GM23338 (cell line): ENCODE results near the gene DPH7. TPM values are rescaled to one million over a fixed set of nuclear protein-coding genes. Genes with fewer than 3 reads are reported as not detected.

ENCODE experiments used
- ATAC-seq: fragments of 200-7000 bp; cut with Tn5 transposase; 3 replicates; pipeline ENCODE4 v1.9.1; 2020
- DNase-seq: peaks from one replicate; pipeline ENCODE4 v3.0.0-alpha.2; 2015; ENCODE audit warnings: low spot score
- H2AFZ ChIP-seq: fragments of 200-600 bp; sonication (generic); 2 replicates; pipeline ENCODE4 v1.8.0; 2016; ENCODE audit warnings: antibody characterized with exemption, mild to moderate bottlenecking, moderate library complexity
- H3F3A ChIP-seq: fragments of 200-600 bp; sonication (generic); replicated peaks from 2 replicates; pipeline ENCODE4 v1.8.0; 2017; ENCODE audit warnings: antibody characterized with exemption, mixed run types, low read depth
- H3K27ac ChIP-seq: fragments of 200-600 bp; sonication (generic); 2 replicates; pipeline ENCODE4 v1.6.1; 2016; ENCODE audit warnings: low read depth
- H3K27me3 ChIP-seq: fragments of 200-600 bp; sonication (generic); 2 replicates; pipeline ENCODE4 v1.8.0; 2016; ENCODE audit warnings: mild to moderate bottlenecking, mixed run types, moderate library complexity; ENCODE audit not compliant: insufficient read depth
- H3K36me3 ChIP-seq: fragments of 200-600 bp; sonication (generic); 2 replicates; pipeline ENCODE4 v1.8.0; 2016; ENCODE audit warnings: mild to moderate bottlenecking; ENCODE audit not compliant: insufficient read depth
- H3K4me1 ChIP-seq: fragments of 200-600 bp; sonication (generic); 2 replicates; pipeline ENCODE4 v1.8.0; 2016; ENCODE audit warnings: mild to moderate bottlenecking, moderate library complexity; ENCODE audit not compliant: insufficient read depth
- H3K4me2 ChIP-seq: fragments of 200-600 bp; sonication (generic); 2 replicates; pipeline ENCODE4 v1.7.1; 2017; ENCODE audit warnings: mixed run types
- H3K4me3 ChIP-seq: fragments of 200-600 bp; sonication (generic); 2 replicates; pipeline ENCODE4 v1.6.1; 2016; ENCODE audit warnings: mixed run types
- H3K79me2 ChIP-seq: fragments of 200-600 bp; sonication (generic); replicated peaks from 2 replicates; pipeline ENCODE4 v1.8.0; 2017; ENCODE audit warnings: mild to moderate bottlenecking; ENCODE audit not compliant: insufficient read depth
- H3K9me2 ChIP-seq: fragments of 200-600 bp; sonication (generic); 2 replicates; pipeline ENCODE4 v1.8.0; 2017; ENCODE audit not compliant: insufficient read depth
- H4K20me1 ChIP-seq: fragments of 200-600 bp; sonication (generic); replicated peaks from 2 replicates; pipeline ENCODE4 v1.8.0; 2017; ENCODE audit warnings: mild to moderate bottlenecking; ENCODE audit not compliant: insufficient read depth
- H3K27ac Mint-ChIP-seq: 2 replicates; pipeline ENCODE4 v1.8.0; 2020; ENCODE audit warnings: inconsistent platforms, mild to moderate bottlenecking, moderate library complexity, mixed read lengths
- H3K27me3 Mint-ChIP-seq: 3 replicates; pipeline ENCODE4 v1.8.0; 2022; ENCODE audit warnings: low read depth, mild to moderate bottlenecking, moderate library complexity, mixed read lengths, inconsistent platforms; ENCODE audit not compliant: insufficient read depth, poor library complexity
- H3K36me3 Mint-ChIP-seq: 3 replicates; pipeline ENCODE4 v1.8.0; 2021; ENCODE audit warnings: low read depth, mild to moderate bottlenecking, inconsistent platforms, moderate library complexity, mixed read lengths
- H3K4me1 Mint-ChIP-seq: 3 replicates; pipeline ENCODE4 v1.8.0; 2020; ENCODE audit warnings: mild to moderate bottlenecking, inconsistent platforms, mixed read lengths
- H3K4me3 Mint-ChIP-seq: 3 replicates; pipeline ENCODE4 v1.8.0; 2021; ENCODE audit warnings: moderate library complexity, mild to moderate bottlenecking, inconsistent platforms, mixed read lengths
- H3K9me3 Mint-ChIP-seq: 3 replicates; pipeline ENCODE4 v1.8.0; 2020; ENCODE audit warnings: moderate library complexity, mild to moderate bottlenecking, inconsistent platforms, mixed read lengths
- CREB1 ChIP-seq: fragments of 250-450 bp; sonication (Bioruptor Pico); IDR thresholded peaks from 2 replicates; pipeline ENCODE4 v1.5.0; 2020; ENCODE audit warnings: low read depth, mild to moderate bottlenecking, moderate library complexity
- EZH2 ChIP-seq: fragments of 200-600 bp; sonication (generic); IDR thresholded peaks from one replicate; pipeline ENCODE4 v1.8.0; 2017; ENCODE audit warnings: antibody characterized with exemption, mild to moderate bottlenecking, low read depth; ENCODE audit not compliant: unreplicated experiment
- EZH2phosphoT487 ChIP-seq: fragments of 200-600 bp; sonication (generic); IDR thresholded peaks from one replicate; pipeline ENCODE4 v1.8.1; 2018; ENCODE audit warnings: antibody characterized with exemption; ENCODE audit not compliant: unreplicated experiment
- JUNB ChIP-seq: IDR thresholded peaks from one replicate; pipeline ENCODE4 v1.6.1; 2016; ENCODE audit warnings: antibody characterized with exemption; ENCODE audit not compliant: unreplicated experiment
- NANOG ChIP-seq: IDR thresholded peaks from 2 replicates; pipeline ENCODE4 v1.6.1; 2016; ENCODE audit warnings: antibody characterized with exemption, borderline replicate concordance
- POLR2AphosphoS5 ChIP-seq: IDR thresholded peaks from 2 replicates; pipeline ENCODE4 v1.6.1; 2016; ENCODE audit warnings: antibody characterized with exemption, low read depth
- STAT1 ChIP-seq: IDR thresholded peaks from one replicate; pipeline ENCODE4 v1.6.1; 2016; ENCODE audit warnings: antibody characterized with exemption; ENCODE audit not compliant: unreplicated experiment
- ZNF114 ChIP-seq: fragments of 250-450 bp; sonication (Bioruptor Pico); IDR thresholded peaks from 2 replicates; pipeline ENCODE4 v1.5.0; 2020; ENCODE audit warnings: mild to moderate bottlenecking, moderate library complexity
- ZNF331 ChIP-seq: fragments of 250-450 bp; sonication (Bioruptor Pico); IDR thresholded peaks from 2 replicates; pipeline ENCODE4 v1.5.0; 2020; ENCODE audit warnings: low read depth, mild to moderate bottlenecking, moderate library complexity
- polyA plus RNA-seq: library from polyadenylated mRNA; unstranded; fragments of >200 nt; fragmentation: Nextera tagmentation; extraction: Ambion mirVana; gene quantifications from 2 replicates; pipeline ENCODE4 v1.2.1, GENCODE V29; 2016
- total RNA-seq: library from RNA; depleted of rRNA; stranded (reverse); fragments of >200 nt; shearing (Covaris generic); gene quantifications from 2 replicates; pipeline ENCODE4 v1.2.3, GENCODE V29; 2014
- TF ChIP-seq, protein P1 (sequence below): IDR thresholded peaks from one replicate; pipeline ENCODE4 v1.6.1; 2018; ENCODE audit warnings: antibody characterized with exemption; ENCODE audit not compliant: unreplicated experiment
- TF ChIP-seq, protein P2 (sequence below): fragments of 250-450 bp; sonication (Bioruptor Pico); IDR thresholded peaks from 2 replicates; pipeline ENCODE4 v1.5.0; 2020; ENCODE audit warnings: mild to moderate bottlenecking, moderate library complexity
- TF ChIP-seq, protein P3 (sequence below): IDR thresholded peaks from 2 replicates; pipeline ENCODE4 v1.6.1; 2016; ENCODE audit warnings: antibody characterized with exemption
- TF ChIP-seq, protein P4 (sequence below), 2 experiments: fragments of 200-600 bp in 1 of 2; sonication (generic) in 1 of 2; conservative IDR thresholded peaks; 2 replicates each; pipeline versions ENCODE4 v1.5.1 to v1.6.1; 2016 to 2017; ENCODE audit warnings: antibody characterized with exemption in 2 of 2, low read depth in 2 of 2, mild to moderate bottlenecking in 2 of 2, moderate library complexity in 1 of 2

DPH7 gene
- total and polyA plus RNA-seq, 2 experiments from 2014 or later: 44.5 to 68.8 TPM

DNA sequence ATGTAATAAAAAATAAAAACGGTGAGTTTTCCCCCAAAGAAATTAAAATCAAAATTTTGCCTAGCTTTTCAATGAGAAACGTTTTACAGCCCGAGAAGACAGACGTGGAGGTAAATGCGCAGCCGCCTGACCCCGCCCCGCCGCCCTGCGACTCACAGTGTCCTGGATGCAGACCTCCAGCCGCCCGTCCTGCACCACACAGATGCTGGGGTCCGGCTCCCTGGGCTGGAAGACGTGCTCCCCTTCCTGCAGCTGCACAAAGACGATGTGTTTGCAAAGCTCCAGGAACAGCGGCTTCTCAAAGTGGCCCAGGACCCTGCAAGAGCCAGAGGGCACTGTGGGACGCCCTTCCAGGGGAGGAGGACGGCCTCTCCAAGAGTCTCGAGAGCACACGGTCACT lies 36.2 kb downstream of the DPH7 start:
- Histone ChIP-seq H3K9me2 (no peaks in the 10 kb centered on the region), H3K4me2 (no peak overlapping the region), H3K36me3 (no peaks in the 10 kb centered on the region), H3F3A (no peaks in the 10 kb centered on the region), H3K4me1 (no peaks in the 10 kb centered on the region), H2AFZ (no peak overlapping the region), H4K20me1 (no peaks in the 10 kb centered on the region), H3K79me2 (no peaks in the 10 kb centered on the region), H3K27me3 (no peaks in the 10 kb centered on the region), H3K27ac (no peak overlapping the region), H3K4me3 (no peak overlapping the region)
- no peak for ATAC-seq
- peaks cover 19% of the 10 kb centered on the region for H3K9me3 Mint-ChIP-seq
- H3K27ac Mint-ChIP-seq: no peak overlapping the region
- H3K4me1 Mint-ChIP-seq: no peaks in the 10 kb centered on the region
- peaks cover 8% of the 10 kb centered on the region for H3K27me3 Mint-ChIP-seq
- DNase-seq: no peak
- H3K4me3 Mint-ChIP-seq: no peak overlapping the region
- TF ChIP-seq EZH2 (no peak), CREB1 (CRISPR knock-in tag) (no peak), ZNF331 (no peak), JUNB (no peak), ZNF114 (no peak), STAT1 (no peak), EZH2phosphoT487 (no peak), POLR2AphosphoS5 (no peak), NANOG (no peak)
- TF ChIP-seq, protein P1, sequence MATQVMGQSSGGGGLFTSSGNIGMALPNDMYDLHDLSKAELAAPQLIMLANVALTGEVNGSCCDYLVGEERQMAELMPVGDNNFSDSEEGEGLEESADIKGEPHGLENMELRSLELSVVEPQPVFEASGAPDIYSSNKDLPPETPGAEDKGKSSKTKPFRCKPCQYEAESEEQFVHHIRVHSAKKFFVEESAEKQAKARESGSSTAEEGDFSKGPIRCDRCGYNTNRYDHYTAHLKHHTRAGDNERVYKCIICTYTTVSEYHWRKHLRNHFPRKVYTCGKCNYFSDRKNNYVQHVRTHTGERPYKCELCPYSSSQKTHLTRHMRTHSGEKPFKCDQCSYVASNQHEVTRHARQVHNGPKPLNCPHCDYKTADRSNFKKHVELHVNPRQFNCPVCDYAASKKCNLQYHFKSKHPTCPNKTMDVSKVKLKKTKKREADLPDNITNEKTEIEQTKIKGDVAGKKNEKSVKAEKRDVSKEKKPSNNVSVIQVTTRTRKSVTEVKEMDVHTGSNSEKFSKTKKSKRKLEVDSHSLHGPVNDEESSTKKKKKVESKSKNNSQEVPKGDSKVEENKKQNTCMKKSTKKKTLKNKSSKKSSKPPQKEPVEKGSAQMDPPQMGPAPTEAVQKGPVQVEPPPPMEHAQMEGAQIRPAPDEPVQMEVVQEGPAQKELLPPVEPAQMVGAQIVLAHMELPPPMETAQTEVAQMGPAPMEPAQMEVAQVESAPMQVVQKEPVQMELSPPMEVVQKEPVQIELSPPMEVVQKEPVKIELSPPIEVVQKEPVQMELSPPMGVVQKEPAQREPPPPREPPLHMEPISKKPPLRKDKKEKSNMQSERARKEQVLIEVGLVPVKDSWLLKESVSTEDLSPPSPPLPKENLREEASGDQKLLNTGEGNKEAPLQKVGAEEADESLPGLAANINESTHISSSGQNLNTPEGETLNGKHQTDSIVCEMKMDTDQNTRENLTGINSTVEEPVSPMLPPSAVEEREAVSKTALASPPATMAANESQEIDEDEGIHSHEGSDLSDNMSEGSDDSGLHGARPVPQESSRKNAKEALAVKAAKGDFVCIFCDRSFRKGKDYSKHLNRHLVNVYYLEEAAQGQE: no peak
- TF ChIP-seq, protein P2, sequence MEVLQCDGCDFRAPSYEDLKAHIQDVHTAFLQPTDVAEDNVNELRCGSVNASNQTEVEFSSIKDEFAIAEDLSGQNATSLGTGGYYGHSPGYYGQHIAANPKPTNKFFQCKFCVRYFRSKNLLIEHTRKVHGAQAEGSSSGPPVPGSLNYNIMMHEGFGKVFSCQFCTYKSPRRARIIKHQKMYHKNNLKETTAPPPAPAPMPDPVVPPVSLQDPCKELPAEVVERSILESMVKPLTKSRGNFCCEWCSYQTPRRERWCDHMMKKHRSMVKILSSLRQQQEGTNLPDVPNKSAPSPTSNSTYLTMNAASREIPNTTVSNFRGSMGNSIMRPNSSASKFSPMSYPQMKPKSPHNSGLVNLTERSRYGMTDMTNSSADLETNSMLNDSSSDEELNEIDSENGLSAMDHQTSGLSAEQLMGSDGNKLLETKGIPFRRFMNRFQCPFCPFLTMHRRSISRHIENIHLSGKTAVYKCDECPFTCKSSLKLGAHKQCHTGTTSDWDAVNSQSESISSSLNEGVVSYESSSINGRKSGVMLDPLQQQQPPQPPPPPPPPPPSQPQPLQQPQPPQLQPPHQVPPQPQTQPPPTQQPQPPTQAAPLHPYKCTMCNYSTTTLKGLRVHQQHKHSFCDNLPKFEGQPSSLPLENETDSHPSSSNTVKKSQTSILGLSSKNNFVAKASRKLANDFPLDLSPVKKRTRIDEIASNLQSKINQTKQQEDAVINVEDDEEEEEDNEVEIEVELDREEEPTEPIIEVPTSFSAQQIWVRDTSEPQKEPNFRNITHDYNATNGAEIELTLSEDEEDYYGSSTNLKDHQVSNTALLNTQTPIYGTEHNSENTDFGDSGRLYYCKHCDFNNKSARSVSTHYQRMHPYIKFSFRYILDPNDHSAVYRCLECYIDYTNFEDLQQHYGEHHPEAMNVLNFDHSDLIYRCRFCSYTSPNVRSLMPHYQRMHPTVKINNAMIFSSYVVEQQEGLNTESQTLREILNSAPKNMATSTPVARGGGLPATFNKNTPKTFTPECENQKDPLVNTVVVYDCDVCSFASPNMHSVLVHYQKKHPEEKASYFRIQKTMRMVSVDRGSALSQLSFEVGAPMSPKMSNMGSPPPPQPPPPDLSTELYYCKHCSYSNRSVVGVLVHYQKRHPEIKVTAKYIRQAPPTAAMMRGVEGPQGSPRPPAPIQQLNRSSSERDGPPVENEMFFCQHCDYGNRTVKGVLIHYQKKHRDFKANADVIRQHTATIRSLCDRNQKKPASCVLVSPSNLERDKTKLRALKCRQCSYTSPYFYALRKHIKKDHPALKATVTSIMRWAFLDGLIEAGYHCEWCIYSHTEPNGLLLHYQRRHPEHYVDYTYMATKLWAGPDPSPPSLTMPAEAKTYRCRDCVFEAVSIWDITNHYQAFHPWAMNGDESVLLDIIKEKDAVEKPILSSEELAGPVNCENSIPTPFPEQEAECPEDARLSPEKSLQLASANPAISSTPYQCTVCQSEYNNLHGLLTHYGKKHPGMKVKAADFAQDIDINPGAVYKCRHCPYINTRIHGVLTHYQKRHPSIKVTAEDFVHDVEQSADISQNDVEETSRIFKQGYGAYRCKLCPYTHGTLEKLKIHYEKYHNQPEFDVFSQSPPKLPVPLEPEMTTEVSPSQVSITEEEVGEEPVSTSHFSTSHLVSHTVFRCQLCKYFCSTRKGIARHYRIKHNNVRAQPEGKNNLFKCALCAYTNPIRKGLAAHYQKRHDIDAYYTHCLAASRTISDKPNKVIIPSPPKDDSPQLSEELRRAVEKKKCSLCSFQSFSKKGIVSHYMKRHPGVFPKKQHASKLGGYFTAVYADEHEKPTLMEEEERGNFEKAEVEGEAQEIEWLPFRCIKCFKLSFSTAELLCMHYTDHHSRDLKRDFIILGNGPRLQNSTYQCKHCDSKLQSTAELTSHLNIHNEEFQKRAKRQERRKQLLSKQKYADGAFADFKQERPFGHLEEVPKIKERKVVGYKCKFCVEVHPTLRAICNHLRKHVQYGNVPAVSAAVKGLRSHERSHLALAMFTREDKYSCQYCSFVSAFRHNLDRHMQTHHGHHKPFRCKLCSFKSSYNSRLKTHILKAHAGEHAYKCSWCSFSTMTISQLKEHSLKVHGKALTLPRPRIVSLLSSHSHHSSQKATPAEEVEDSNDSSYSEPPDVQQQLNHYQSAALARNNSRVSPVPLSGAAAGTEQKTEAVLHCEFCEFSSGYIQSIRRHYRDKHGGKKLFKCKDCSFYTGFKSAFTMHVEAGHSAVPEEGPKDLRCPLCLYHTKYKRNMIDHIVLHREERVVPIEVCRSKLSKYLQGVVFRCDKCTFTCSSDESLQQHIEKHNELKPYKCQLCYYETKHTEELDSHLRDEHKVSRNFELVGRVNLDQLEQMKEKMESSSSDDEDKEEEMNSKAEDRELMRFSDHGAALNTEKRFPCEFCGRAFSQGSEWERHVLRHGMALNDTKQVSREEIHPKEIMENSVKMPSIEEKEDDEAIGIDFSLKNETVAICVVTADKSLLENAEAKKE (CRISPR knock-in tag): no peak
- TF ChIP-seq, protein P3, sequence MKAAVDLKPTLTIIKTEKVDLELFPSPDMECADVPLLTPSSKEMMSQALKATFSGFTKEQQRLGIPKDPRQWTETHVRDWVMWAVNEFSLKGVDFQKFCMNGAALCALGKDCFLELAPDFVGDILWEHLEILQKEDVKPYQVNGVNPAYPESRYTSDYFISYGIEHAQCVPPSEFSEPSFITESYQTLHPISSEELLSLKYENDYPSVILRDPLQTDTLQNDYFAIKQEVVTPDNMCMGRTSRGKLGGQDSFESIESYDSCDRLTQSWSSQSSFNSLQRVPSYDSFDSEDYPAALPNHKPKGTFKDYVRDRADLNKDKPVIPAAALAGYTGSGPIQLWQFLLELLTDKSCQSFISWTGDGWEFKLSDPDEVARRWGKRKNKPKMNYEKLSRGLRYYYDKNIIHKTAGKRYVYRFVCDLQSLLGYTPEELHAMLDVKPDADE: no peak
- TF ChIP-seq, protein P4, sequence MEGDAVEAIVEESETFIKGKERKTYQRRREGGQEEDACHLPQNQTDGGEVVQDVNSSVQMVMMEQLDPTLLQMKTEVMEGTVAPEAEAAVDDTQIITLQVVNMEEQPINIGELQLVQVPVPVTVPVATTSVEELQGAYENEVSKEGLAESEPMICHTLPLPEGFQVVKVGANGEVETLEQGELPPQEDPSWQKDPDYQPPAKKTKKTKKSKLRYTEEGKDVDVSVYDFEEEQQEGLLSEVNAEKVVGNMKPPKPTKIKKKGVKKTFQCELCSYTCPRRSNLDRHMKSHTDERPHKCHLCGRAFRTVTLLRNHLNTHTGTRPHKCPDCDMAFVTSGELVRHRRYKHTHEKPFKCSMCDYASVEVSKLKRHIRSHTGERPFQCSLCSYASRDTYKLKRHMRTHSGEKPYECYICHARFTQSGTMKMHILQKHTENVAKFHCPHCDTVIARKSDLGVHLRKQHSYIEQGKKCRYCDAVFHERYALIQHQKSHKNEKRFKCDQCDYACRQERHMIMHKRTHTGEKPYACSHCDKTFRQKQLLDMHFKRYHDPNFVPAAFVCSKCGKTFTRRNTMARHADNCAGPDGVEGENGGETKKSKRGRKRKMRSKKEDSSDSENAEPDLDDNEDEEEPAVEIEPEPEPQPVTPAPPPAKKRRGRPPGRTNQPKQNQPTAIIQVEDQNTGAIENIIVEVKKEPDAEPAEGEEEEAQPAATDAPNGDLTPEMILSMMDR (conservative IDR thresholded peaks at IDR 0.05; ENCODE audit: low read depth in 2 of 2): no peak
- H3K36me3 Mint-ChIP-seq: peaks cover 15% of the 10 kb centered on the region
